Panc1 (cell line): ENCODE data around the gene LARP4B. TPM values are rescaled to one million over a fixed set of nuclear protein-coding genes. Genes with fewer than 3 reads are reported as not detected.

Experiments
- ATAC-seq: fragments of 200-7000 bp; cut with Tn5 transposase; 2 replicates; pipeline ENCODE4 v1.9.1; 2020; ENCODE audit warnings: mild to moderate bottlenecking, moderate library complexity
- BruUV-seq: library from RNA; stranded (reverse); fragments of 400-500 nt; replicated peaks from 2 replicates; lab custom pipeline; 2021; lab: Mats Ljungman, UMichigan
- CTCF ChIA-PET: fragments of 300-600 bp; sonication (Branson Sonifier 250); formaldehyde crosslinking; loops from one replicate; lab custom pipeline; 2022; ENCODE audit warnings: antibody characterized with exemption; lab: Charles Lee
- POLR2A ChIA-PET: fragments of 300-600 bp; sonication (Branson Sonifier 250); formaldehyde crosslinking; loops from one replicate; lab custom pipeline; 2022; ENCODE audit warnings: antibody characterized with exemption; lab: Charles Lee
- DNase-seq: peaks from one replicate; pipeline ENCODE4 v3.0.0-alpha.2; 2010; ENCODE audit warnings: low read depth, low spot score
- H3K27ac ChIP-seq: 2 replicates; pipeline ENCODE4 v1.5.1; 2011; ENCODE audit warnings: mild to moderate bottlenecking, low read length, inconsistent platforms
- H3K27me3 ChIP-seq: fragments of 200-500 bp; sonication (Bioruptor generic); 2 replicates; pipeline ENCODE4 v1.6.0; 2014; ENCODE audit warnings: low read length, inconsistent platforms; ENCODE audit not compliant: control insufficient read depth, insufficient read depth
- H3K36me3 ChIP-seq: fragments of 200-500 bp; sonication (Bioruptor generic); 2 replicates; pipeline ENCODE4 v1.5.1; 2014; ENCODE audit warnings: inconsistent platforms, mild to moderate bottlenecking, low read length, moderate library complexity; ENCODE audit not compliant: control insufficient read depth, insufficient read depth
- H3K4me1 ChIP-seq: 2 replicates; pipeline ENCODE4 v1.5.1; 2011; ENCODE audit warnings: inconsistent platforms, mild to moderate bottlenecking, low read length, moderate library complexity; ENCODE audit not compliant: control insufficient read depth, insufficient read depth
- H3K4me3 ChIP-seq, 2 experiments: 2 replicates each; pipeline ENCODE4 v1.5.1; 2011 to 2012; ENCODE audit warnings: low read depth in 2 of 2, low read length in 2 of 2, mild to moderate bottlenecking in 2 of 2, inconsistent platforms in 1 of 2, moderate library complexity in 1 of 2
- H3K9me3 ChIP-seq: fragments of 200-500 bp; sonication (Bioruptor generic); 2 replicates; pipeline ENCODE4 v1.5.1; 2014; ENCODE audit warnings: low read depth, mild to moderate bottlenecking, inconsistent platforms, low read length, moderate library complexity; ENCODE audit not compliant: control insufficient read depth, insufficient read depth
- CTCF ChIP-seq: fragments of 450-650 bp; IDR thresholded peaks from 2 replicates; pipeline ENCODE4 v1.5.1; 2017; ENCODE audit warnings: mild to moderate bottlenecking
- POLR2AphosphoS5 ChIP-seq: IDR thresholded peaks from 2 replicates; pipeline ENCODE4 v1.6.1; 2012; ENCODE audit warnings: mild to moderate bottlenecking, low read depth, low read length, moderate library complexity
- REST ChIP-seq, 2 experiments: IDR thresholded peaks; 2 replicates each; pipeline ENCODE4 v1.6.1; 2011 to 2012; ENCODE audit warnings: low read depth in 2 of 2, control low read depth in 1 of 2, low read length in 1 of 2, mild to moderate bottlenecking in 1 of 2, moderate library complexity in 1 of 2; ENCODE audit not compliant: insufficient read depth in 1 of 2
- SIN3A ChIP-seq: IDR thresholded peaks from 2 replicates; pipeline ENCODE4 v1.6.1; 2012; ENCODE audit warnings: low read depth, mild to moderate bottlenecking, low read length, moderate library complexity, borderline replicate concordance; ENCODE audit not compliant: insufficient read depth
- TCF7L2 ChIP-seq: IDR thresholded peaks from 2 replicates; pipeline ENCODE4 v1.6.1; 2011; ENCODE audit warnings: mild to moderate bottlenecking, low read depth, low read length, inconsistent platforms
- in situ Hi-C: cut with HindIII; loops from 2 replicates; pipeline ENCODE4 v1.10.0; 2016; ENCODE audit warnings: low sequenced_read_pairs, low pct_unique_long_range_greater_than_20kb
- intact Hi-C: fragments of 100-400 bp; cut with micrococcal nuclease; formaldehyde crosslinking; loops from one replicate; pipeline ENCODE4 v1.10.0; 2022; ENCODE audit not compliant: unreplicated experiment
- total RNA-seq: library from RNA; stranded (reverse); gene quantifications from one replicate; pipeline ENCODE4 v1.2.1, GENCODE V29; 2021; ENCODE audit not compliant: unreplicated experiment

The LARP4B gene
- total RNA-seq, 1 experiment from 2014 or later = 87.0 TPM

- intact Hi-C loops = no loop called here
- H3K36me3 ChIP-seq = peaks cover 5% of the 10 kb centered on the region
These were observed 66.2 kb downstream of the LARP4B start for GRCh38 chr10:865257-865656.

GRCh38 chr10:860519-860918 is 71.0 kb downstream of the LARP4B start:
- intact Hi-C loops = no loop called here
- POLR2A ChIA-PET = no interaction called here

More at GRCh38 chr10:865257-865656, 66.2 kb downstream of the LARP4B start:
- H3K27ac ChIP-seq = no peak overlapping the region
- H3K27me3 ChIP-seq = no peaks in the 10 kb centered on the region
- H3K9me3 ChIP-seq = no peaks in the 10 kb centered on the region
- in situ Hi-C loops = no loop called here
- TF ChIP-seq REST (IDR thresholded peaks at IDR 0.05; ENCODE audit: insufficient read depth in 1 of 2, low read depth in 2 of 2, low read length in 1 of 2) = no peak
- no peak for TF ChIP-seq SIN3A
- no peak for TF ChIP-seq TCF7L2
- TF ChIP-seq POLR2AphosphoS5 = no peak
- TF ChIP-seq CTCF = no peak
- no peak overlapping the region for H3K4me3 ChIP-seq
- H3K4me1 ChIP-seq = no peaks in the 10 kb centered on the region
- POLR2A ChIA-PET = no interaction called here
- CTCF ChIA-PET = no interaction called here
- BruUV-seq = no TSS peak
- ATAC-seq (no peak), DNase-seq (no peak)

GRCh38 chr10:856416-857157 is 74.9 kb downstream of the LARP4B start:
- DNase-seq (no peak), ATAC-seq (no peak)
- Histone ChIP-seq H3K36me3 (peaks cover 4% of the 10 kb centered on the region), H3K27me3 (no peaks in the 10 kb centered on the region), H3K4me3 (no peak overlapping the region), H3K27ac (no peak overlapping the region), H3K9me3 (no peaks in the 10 kb centered on the region; the same call in 1 of the 2 replicates), H3K4me1 (no peaks in the 10 kb centered on the region)
- in situ Hi-C loops = no loop called here
- CTCF ChIA-PET = no interaction called here
- no peak for TF ChIP-seq TCF7L2
- TF ChIP-seq SIN3A = no peak
- TF ChIP-seq REST (IDR thresholded peaks at IDR 0.05; ENCODE audit: insufficient read depth in 1 of 2, low read depth in 2 of 2, low read length in 1 of 2) = no peak
- no peak for TF ChIP-seq POLR2AphosphoS5
- TF ChIP-seq CTCF = no peak
- POLR2A ChIA-PET = no interaction called here
- intact Hi-C loops = no loop called here
- BruUV-seq = no TSS peak

More at GRCh38 chr10:860519-860918, 71.0 kb downstream of the LARP4B start:
- peaks cover 3% of the 10 kb centered on the region for H3K36me3 ChIP-seq
- no TSS peak for BruUV-seq
- no peaks in the 10 kb centered on the region for H3K27me3 ChIP-seq
- CTCF ChIA-PET = no interaction called here
- no peaks in the 10 kb centered on the region for H3K9me3 ChIP-seq
- H3K27ac ChIP-seq = no peak overlapping the region
- in situ Hi-C loops = no loop called here
- no peak overlapping the region for H3K4me3 ChIP-seq
- H3K4me1 ChIP-seq = no peaks in the 10 kb centered on the region
- no peak for TF ChIP-seq POLR2AphosphoS5
- ATAC-seq (no peak), DNase-seq (no peak)
